OCI-LY1 (cell line): ENCODE results near the gene SRSF2.

ENCODE experiments used
- H2AFZ ChIP-seq: fragments of 200-600 bp; sonication (generic), shearing (Covaris generic); 2 replicates; pipeline ENCODE4 v1.6.0; 2014; ENCODE audit warnings: antibody characterized with exemption, mild to moderate bottlenecking, low read length
- H3F3A ChIP-seq: fragments of 200-600 bp; sonication (generic), shearing (Covaris generic); 2 replicates; pipeline ENCODE4 v1.6.0; 2014; ENCODE audit warnings: mild to moderate bottlenecking, antibody characterized with exemption, low read length, moderate library complexity; ENCODE audit not compliant: insufficient read depth
- H3K27ac ChIP-seq: fragments of 200-600 bp; sonication (generic); 2 replicates; pipeline ENCODE4 v1.5.1; 2014; ENCODE audit warnings: low read length, mixed run types, mild to moderate bottlenecking, low read depth; ENCODE audit not compliant: poor library complexity, severe bottlenecking
- H3K27me3 ChIP-seq: fragments of 200-600 bp; sonication (generic); 2 replicates; pipeline ENCODE4 v1.6.0; 2014; ENCODE audit warnings: antibody characterized with exemption, mild to moderate bottlenecking, low read length, moderate library complexity; ENCODE audit not compliant: insufficient read depth
- H3K36me3 ChIP-seq: fragments of 200-600 bp; sonication (generic); 2 replicates; pipeline ENCODE4 v1.6.1; 2014; ENCODE audit warnings: mild to moderate bottlenecking, antibody characterized with exemption, low read length, moderate library complexity, mixed read lengths; ENCODE audit not compliant: insufficient read depth
- H3K4me1 ChIP-seq: fragments of 200-600 bp; sonication (generic); 2 replicates; pipeline ENCODE4 v1.5.1; 2014; ENCODE audit warnings: mild to moderate bottlenecking, low read length, moderate library complexity; ENCODE audit not compliant: insufficient read depth, severe bottlenecking
- H3K4me2 ChIP-seq: fragments of 200-600 bp; sonication (generic), shearing (Covaris generic); 2 replicates; pipeline ENCODE4 v1.6.1; 2014; ENCODE audit warnings: low read length
- H3K4me3 ChIP-seq: fragments of 200-600 bp; sonication (generic); 2 replicates; pipeline ENCODE4 v1.5.1; 2014; ENCODE audit warnings: low read length, low read depth, mild to moderate bottlenecking, mixed read lengths; ENCODE audit not compliant: poor library complexity, severe bottlenecking
- H3K79me2 ChIP-seq: fragments of 200-600 bp; shearing (Covaris generic); 2 replicates; pipeline ENCODE4 v1.6.1; 2016; ENCODE audit warnings: mixed run types, low read length, mixed read lengths; ENCODE audit not compliant: insufficient read depth
- H3K9ac ChIP-seq: fragments of 200-600 bp; sonication (generic), shearing (Covaris generic); 2 replicates; pipeline ENCODE4 v1.6.1; 2014; ENCODE audit warnings: mild to moderate bottlenecking, low read length, mixed read lengths
- H3K9me2 ChIP-seq: fragments of 200-600 bp; sonication (generic), shearing (Covaris generic); 2 replicates; pipeline ENCODE4 v1.6.1; 2014; ENCODE audit warnings: low read depth, mild to moderate bottlenecking, low read length, mixed read lengths
- H3K9me3 ChIP-seq: fragments of 200-600 bp; shearing (Covaris generic); 2 replicates; pipeline ENCODE4 v1.6.1; 2014; ENCODE audit warnings: low read length, mixed read lengths
- H4K20me1 ChIP-seq: fragments of 200-600 bp; sonication (generic), shearing (Covaris generic); 2 replicates; pipeline ENCODE4 v1.6.0; 2016; ENCODE audit warnings: mild to moderate bottlenecking, low read length; ENCODE audit not compliant: insufficient read depth
- EZH2 ChIP-seq: fragments of 200-600 bp; sonication (generic), shearing (Covaris generic); IDR thresholded peaks from 2 replicates; pipeline ENCODE4 v1.8.0; 2017; ENCODE audit warnings: borderline replicate concordance, mixed run types, mild to moderate bottlenecking, antibody characterized with exemption, low read length, moderate library complexity, mixed read lengths
- TF ChIP-seq, protein P1 (sequence below): fragments of 200-600 bp; sonication (generic), shearing (Covaris generic); IDR thresholded peaks from 2 replicates; pipeline ENCODE4 v1.5.1; 2017; ENCODE audit warnings: mild to moderate bottlenecking, antibody characterized with exemption, low read length, moderate library complexity, mixed read lengths

The SRSF2 gene

GRCh38 chr17:76704805-76705204, 32.3 kb downstream of the SRSF2 start:
- no peak overlapping the region for H3K9ac ChIP-seq
- H3K27me3 ChIP-seq: peaks cover 3% of the 10 kb centered on the region; the same call in 1 of the 2 replicates
- H3K9me2 ChIP-seq: no peaks in the 10 kb centered on the region
- H3F3A ChIP-seq: no peaks in the 10 kb centered on the region
- H2AFZ ChIP-seq: no peak overlapping the region
- H3K4me2 ChIP-seq: no peak overlapping the region
- no peaks in the 10 kb centered on the region for H3K9me3 ChIP-seq
- no peaks in the 10 kb centered on the region for H3K79me2 ChIP-seq
- no peak for TF ChIP-seq EZH2
- TF ChIP-seq, protein P1, sequence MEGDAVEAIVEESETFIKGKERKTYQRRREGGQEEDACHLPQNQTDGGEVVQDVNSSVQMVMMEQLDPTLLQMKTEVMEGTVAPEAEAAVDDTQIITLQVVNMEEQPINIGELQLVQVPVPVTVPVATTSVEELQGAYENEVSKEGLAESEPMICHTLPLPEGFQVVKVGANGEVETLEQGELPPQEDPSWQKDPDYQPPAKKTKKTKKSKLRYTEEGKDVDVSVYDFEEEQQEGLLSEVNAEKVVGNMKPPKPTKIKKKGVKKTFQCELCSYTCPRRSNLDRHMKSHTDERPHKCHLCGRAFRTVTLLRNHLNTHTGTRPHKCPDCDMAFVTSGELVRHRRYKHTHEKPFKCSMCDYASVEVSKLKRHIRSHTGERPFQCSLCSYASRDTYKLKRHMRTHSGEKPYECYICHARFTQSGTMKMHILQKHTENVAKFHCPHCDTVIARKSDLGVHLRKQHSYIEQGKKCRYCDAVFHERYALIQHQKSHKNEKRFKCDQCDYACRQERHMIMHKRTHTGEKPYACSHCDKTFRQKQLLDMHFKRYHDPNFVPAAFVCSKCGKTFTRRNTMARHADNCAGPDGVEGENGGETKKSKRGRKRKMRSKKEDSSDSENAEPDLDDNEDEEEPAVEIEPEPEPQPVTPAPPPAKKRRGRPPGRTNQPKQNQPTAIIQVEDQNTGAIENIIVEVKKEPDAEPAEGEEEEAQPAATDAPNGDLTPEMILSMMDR: no peak
- no peaks in the 10 kb centered on the region for H4K20me1 ChIP-seq
- peaks cover 4% of the 10 kb centered on the region for H3K4me1 ChIP-seq
- H3K36me3 ChIP-seq: no peaks in the 10 kb centered on the region
- H3K4me3 ChIP-seq: no peak overlapping the region
- no peak overlapping the region for H3K27ac ChIP-seq

GRCh38 chr17:76702941-76703637, 34.0 kb downstream of the SRSF2 start:
- Histone ChIP-seq H3K4me2 (no peak overlapping the region), H4K20me1 (no peaks in the 10 kb centered on the region), H3K9ac (no peak overlapping the region), H3F3A (no peaks in the 10 kb centered on the region), H3K27ac (no peak overlapping the region), H3K27me3 (peaks cover 3% of the 10 kb centered on the region; the same call in 1 of the 2 replicates), H3K4me3 (no peak overlapping the region), H3K9me2 (no peaks in the 10 kb centered on the region), H3K36me3 (no peaks in the 10 kb centered on the region), H2AFZ (no peak overlapping the region), H3K4me1 (peaks cover 4% of the 10 kb centered on the region), H3K79me2 (no peaks in the 10 kb centered on the region), H3K9me3 (no peaks in the 10 kb centered on the region)
- TF ChIP-seq, protein P1: no peak
- no peak for TF ChIP-seq EZH2

DNA sequence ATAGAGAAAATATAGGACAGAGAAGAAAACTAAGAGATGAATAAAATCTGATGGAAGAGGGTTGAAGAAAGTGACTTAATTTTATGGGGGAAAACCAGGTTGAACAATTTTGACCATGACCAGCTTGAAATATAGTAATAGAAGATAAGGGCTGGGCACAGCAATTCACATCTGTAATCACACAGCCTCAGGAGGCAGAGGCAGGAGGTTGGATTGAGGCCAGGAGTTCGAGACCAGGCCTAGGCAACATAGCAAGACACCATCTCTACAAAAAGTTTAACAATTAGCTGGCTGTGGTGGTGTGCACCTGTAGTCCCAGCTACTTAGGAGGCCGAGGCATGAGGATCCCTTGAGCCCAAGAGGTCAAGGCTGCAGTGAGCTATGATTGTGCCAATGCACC, 35.1 kb downstream of the SRSF2 start:
- H3K36me3 ChIP-seq: no peaks in the 10 kb centered on the region
- H3K4me3 ChIP-seq: no peak overlapping the region
- no peak overlapping the region for H3K4me2 ChIP-seq
- peaks cover 3% of the 10 kb centered on the region; the same call in 1 of the 2 replicates for H3K27me3 ChIP-seq
- H3F3A ChIP-seq: no peaks in the 10 kb centered on the region
- H3K9me3 ChIP-seq: no peaks in the 10 kb centered on the region
- no peaks in the 10 kb centered on the region for H4K20me1 ChIP-seq
- H2AFZ ChIP-seq: no peak overlapping the region
- no peak overlapping the region for H3K9ac ChIP-seq
- TF ChIP-seq, protein P1: no peak
- no peak for TF ChIP-seq EZH2
- no peak overlapping the region for H3K27ac ChIP-seq
- H3K9me2 ChIP-seq: no peaks in the 10 kb centered on the region
- H3K79me2 ChIP-seq: no peaks in the 10 kb centered on the region
- peaks cover 4% of the 10 kb centered on the region for H3K4me1 ChIP-seq
